Measurements from ENCODE around the gene SVOP. TPM values are rescaled to one million over a fixed set of nuclear protein-coding genes. Genes with fewer than 3 reads are reported as not detected.

SVOP gene
- total RNA-seq, 1 donor from 2014 or later: not detected

DNA sequence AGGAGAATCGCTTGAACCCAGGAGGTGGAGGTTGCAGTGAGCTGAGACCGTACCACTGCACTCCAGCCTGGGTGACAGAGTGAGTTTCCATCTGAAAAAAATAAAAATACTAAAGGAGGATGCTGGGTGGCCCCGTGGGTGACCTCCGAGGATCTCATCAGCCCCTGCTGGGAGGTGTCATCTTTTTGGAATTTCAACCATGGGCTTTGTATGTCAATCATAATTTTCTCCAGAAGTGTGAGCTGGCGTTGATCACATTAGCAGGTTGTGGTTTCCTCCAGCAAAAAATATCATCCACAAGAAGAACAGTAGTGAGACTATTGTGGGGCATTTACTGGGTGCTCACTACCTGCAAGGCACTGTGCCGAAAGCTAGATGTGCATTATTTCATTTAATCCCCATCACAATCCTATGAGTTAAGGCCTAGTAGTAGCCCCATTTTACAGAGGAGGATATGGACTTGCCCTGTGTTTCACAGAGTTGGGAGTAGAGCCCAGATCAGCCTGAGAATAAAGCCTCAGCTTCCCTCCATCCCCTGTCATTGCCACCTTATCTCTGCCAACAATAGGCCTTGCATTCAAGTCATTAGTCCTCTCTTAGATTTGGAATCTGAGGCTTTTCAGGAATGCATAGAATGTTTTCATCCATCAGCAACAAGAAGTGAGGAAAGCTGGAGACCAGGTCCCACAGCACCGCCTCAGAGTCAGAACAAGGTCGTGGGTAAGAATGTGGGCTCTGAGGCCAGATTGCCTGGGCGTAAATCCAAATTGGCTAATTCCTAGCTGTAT lies 39.8 kb downstream of the SVOP start:
- DNase-seq (ENCODE audit: extremely low read depth, low read depth, low spot score): no peak

DNA sequence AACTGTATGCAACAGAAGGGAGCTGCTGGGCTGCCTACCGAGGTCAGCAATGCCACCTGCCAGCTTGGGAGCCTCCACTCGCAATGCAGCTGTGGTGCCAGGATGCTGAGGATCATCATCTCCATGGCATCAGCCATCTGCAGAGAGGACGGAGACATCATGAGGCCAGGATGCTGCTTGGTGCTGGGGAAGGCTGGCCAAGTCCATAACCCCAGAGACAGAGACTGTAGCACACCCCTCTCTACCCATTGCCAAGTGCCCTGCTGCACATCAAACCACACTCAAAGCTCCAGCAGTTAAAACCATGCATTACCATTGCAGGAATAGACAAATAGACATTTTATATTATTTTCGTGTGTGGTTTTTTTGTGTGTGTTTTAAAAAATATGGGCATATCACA lies 43.5 kb downstream of the SVOP start:
- DNase-seq (ENCODE audit: extremely low read depth, low read depth, low spot score): no peak

DNA sequence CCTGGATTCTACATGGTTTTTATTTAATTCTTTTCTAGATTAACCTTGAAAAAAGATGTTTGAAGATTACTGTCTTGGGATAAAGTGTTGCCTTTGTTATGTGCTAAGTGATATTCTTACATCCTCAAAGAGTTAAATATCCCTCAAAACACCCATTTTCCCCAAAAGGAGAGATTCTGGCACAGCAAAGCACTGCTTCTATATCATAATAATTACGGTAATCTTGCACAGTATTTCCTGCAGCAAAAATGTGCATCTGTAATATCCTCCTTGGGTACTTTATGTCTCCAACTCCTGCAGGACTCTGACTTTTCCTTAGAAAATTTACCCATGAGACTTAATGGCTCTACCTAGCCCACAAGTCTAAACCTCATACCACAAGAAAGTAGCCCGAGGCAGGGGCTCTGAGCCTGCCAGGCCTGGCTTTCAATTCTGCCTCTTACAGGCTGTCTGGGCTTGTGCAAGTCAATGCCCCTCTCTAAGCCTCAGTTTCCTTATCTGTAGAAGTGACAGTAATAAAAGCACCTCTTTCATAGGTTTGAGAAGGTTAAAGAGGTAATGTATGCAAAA lies 45.8 kb downstream of the SVOP start:
- DNase-seq (ENCODE audit: extremely low read depth, low read depth, low spot score): no peak

GRCh38 chr12:108973629-108974152 lies 47.2 kb downstream of the SVOP start:
- DNase-seq (ENCODE audit: extremely low read depth, low read depth, low spot score): no peak

GRCh38 chr12:108972358-108972757 lies 48.5 kb downstream of the SVOP start:
- no peak for DNase-seq (ENCODE audit: extremely low read depth, low read depth, low spot score)

GRCh38 chr12:108969622-108970021 lies 51.2 kb downstream of the SVOP start:
- no peak for DNase-seq (ENCODE audit: extremely low read depth, low read depth, low spot score)

GRCh38 chr12:108967869-108968540 lies 52.9 kb downstream of the SVOP start:
- DNase-seq (ENCODE audit: extremely low read depth, low read depth, low spot score): no peak

GRCh38 chr12:108966378-108967151 lies 54.3 kb downstream of the SVOP start:
- DNase-seq (ENCODE audit: extremely low read depth, low read depth, low spot score): no peak

DNA sequence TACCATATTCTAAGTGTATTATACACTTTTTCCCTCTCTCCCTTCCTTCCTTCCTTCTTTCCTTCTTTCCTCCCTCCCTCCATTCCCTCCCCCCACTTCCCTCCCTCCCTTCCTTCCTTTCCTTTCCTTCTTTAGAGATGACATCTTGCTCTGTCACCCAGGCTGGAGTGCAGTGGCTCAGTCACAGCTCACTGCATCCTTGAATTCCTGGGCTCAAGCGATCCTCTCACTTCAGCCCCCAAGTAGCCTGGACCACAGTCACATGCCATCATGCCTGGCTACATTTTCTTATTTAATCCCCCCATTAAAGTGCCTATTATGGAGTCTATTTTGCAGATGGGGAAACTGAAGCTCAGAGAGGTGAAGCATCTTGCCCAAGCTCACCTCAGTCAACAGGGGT lies 55.0 kb downstream of the SVOP start:
- no peak for DNase-seq (ENCODE audit: extremely low read depth, low read depth, low spot score)

- DNase-seq (ENCODE audit: extremely low read depth, low read depth, low spot score): no peak
These were observed 56.2 kb downstream of the SVOP start for GRCh38 chr12:108964371-108965352.

GRCh38 chr12:108962256-108962655 lies 58.6 kb downstream of the SVOP start:
- no peak for DNase-seq (ENCODE audit: extremely low read depth, low read depth, low spot score)

DNA sequence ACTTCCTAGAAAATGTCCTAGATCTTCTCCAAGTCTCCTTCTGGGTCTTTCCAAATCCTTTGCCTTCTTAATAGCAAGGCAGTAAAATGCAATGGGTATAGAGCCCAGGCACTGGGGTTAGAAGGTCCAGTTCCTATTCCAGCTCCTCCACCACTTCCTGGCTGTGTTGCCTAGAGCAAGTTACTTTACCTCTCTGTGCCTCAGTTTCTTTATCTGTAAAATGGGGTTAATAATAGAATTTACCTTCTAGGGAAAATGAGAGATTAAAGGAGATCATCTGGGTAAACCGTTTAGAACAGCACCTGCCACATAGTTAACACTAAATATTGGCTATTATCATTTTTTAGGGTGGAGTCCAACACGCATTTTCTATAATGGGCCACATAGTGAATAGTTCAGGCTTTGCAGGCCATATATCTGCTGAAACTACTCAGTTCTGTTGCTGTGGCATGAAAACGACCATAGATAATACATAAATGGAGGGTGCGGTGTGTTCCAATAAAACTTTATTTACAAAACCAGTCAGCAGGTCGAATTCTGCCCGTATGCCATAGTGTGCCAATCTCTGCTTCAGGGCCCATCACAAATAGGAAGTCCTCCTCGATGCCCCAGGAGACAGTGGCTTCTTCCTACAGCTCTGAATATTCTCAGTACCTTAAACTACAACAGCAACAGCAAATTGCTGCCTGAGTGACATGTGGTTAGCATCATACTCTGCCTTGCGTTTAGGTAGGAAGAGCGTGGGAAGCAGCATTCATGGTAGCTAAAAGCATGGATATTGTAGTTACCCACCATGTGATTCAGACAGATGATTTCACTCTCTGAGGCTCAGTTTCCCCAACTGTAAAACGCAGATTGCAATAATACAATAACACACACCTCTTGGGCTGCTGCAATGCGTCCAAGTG lies 60.9 kb downstream of the SVOP start:
- no peak for DNase-seq (ENCODE audit: extremely low read depth, low read depth, low spot score)

GRCh38 chr12:108955225-108955835 lies 65.5 kb downstream of the SVOP start:
- no peak for DNase-seq (ENCODE audit: extremely low read depth, low read depth, low spot score)

- peak; percentile 20 for DNase-seq (ENCODE audit: extremely low read depth, low read depth, low spot score)
These were observed 69.7 kb downstream of the SVOP start for GRCh38 chr12:108950991-108951739.

DNA sequence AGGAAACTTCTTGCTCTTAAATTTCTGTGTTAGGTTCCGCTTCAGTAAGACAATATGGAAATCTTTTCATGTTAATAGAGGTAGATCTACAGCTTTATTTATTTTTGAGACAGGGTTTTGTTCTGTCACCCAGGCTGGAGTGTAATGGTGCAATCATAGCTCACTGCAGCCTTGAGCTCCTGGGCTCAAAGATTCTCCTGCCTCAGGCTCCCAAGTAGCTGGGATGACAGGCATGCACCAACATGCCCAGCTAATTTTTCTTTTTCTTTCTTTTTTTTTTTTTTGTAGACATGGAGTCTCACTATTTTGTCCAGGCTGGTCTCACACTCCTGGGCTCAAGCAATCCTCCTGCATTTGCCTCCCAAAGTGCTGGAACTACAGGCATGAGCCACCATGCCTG lies 70.9 kb downstream of the SVOP start:
- no peak for DNase-seq (ENCODE audit: extremely low read depth, low read depth, low spot score)

GRCh38 chr12:108948367-108948766 lies 72.5 kb downstream of the SVOP start:
- DNase-seq (ENCODE audit: extremely low read depth, low read depth, low spot score): no peak

DNA sequence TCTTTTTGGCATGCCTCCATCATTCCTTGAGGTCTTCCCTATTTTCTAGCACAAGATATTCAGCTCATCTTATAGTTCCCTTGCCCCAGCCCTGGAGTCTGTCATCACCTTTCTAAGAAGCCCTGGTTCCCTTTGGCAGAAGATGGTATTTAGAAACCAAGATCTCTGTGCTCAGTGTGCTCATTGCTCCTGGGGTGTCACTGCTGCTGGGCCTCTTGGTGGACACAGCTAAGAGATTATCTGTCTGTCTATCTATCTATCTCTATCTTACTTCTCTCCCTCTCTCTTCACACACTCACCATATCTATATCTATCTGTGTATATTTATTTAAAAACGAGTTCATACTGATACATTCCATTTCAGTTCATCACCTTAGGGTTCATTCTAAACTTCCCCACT lies 73.8 kb downstream of the SVOP start:
- no peak for DNase-seq (ENCODE audit: extremely low read depth, low read depth, low spot score)

GRCh38 chr12:108940138-108940537 lies 80.7 kb downstream of the SVOP start:
- DNase-seq (ENCODE audit: extremely low read depth, low read depth, low spot score): no peak

Data from glomerular endothelial cell (primary cell).